Mucosa of rectum (tissue), 2 donors: ENCODE data around the gene ARHGEF7.

Experiments
- H3K27ac ChIP-seq, 2 donors: one replicate each; pipeline ENCODE4 v1.7.0; 2013; ENCODE audit warnings: inconsistent platforms in 2 of 2, low read depth in 2 of 2, low read length in 2 of 2
- H3K27me3 ChIP-seq, 2 donors: one replicate each; pipeline ENCODE4 v1.7.0; 2013; ENCODE audit warnings: low read length in 2 of 2; ENCODE audit not compliant: control insufficient read depth in 2 of 2, insufficient read depth in 2 of 2
- H3K36me3 ChIP-seq, 2 donors: one replicate each; pipeline ENCODE4 v1.7.0; 2013; ENCODE audit warnings: low read length in 2 of 2; ENCODE audit not compliant: control insufficient read depth in 2 of 2, insufficient read depth in 2 of 2
- H3K4me1 ChIP-seq, 2 donors: one replicate each; pipeline ENCODE4 v1.7.0; 2013; ENCODE audit warnings: low read length in 2 of 2, mild to moderate bottlenecking in 1 of 2; ENCODE audit not compliant: control insufficient read depth in 2 of 2, insufficient read depth in 2 of 2
- H3K4me3 ChIP-seq, 2 donors: one replicate each; pipeline ENCODE4 v1.7.0; 2013; ENCODE audit warnings: low read length in 2 of 2
- H3K9ac ChIP-seq, 2 donors: one replicate each; pipeline ENCODE4 v1.7.0; 2013; ENCODE audit warnings: low read length in 2 of 2, low read depth in 1 of 2, mild to moderate bottlenecking in 1 of 2
- H3K9me3 ChIP-seq, 2 donors: one replicate each; pipeline ENCODE4 v1.7.0; 2013; ENCODE audit warnings: low read length in 2 of 2; ENCODE audit not compliant: control insufficient read depth in 2 of 2
- donor health status: healthy.
- donor health status: Normal muscosa, but diverticular disease.

Gene ARHGEF7

DNA sequence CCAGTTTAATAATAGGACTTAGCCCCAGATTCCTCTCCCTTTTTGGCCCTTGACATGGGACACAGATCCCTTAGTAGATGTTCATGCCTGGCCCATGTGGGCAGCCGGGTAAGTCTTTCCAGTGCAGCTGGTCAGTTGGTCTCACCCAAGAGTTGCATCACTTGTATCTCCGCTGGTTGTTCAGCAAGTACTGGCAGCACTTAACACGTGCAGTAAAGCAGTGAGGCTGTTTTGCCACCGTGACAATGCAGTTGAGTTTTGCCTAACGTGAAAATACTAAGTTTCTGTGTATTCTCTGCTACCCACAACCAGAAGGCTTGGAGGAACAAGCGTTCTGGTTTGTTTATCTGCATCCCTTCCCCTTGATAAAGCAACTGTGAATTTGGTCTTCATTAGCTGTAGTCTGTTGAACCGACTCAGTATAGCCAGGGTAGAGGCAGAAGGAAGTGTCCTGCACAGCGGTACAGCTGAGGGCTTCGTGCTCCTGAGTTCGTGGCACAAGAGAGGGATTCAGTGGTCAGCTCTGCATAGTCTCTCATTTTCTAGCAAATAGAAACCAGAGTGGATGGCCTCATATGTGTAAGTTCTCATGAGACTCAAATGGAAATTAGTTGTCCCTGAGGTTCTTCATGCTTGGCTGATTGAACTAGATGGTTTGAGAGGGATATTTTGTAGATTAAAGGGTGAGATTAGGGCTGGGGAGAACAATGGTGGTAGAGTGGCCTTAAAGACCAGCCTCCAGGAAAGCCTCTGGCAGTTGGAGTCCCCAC, 50.3 kb downstream of the ARHGEF7 start:
- Histone ChIP-seq H3K4me1 (peaks cover 19 to 20% of the 10 kb centered on the region in 2 donors), H3K9me3 (no peaks in the 10 kb centered on the region), H3K36me3 (peaks cover 3 to 8% of the 10 kb centered on the region in 2 donors), H3K27me3 (no peaks in the 10 kb centered on the region), H3K27ac (no peak overlapping the region), H3K9ac (no peak overlapping the region), H3K4me3 (no peak overlapping the region)

- Histone ChIP-seq H3K9ac (no peak overlapping the region), H3K27ac (peak overlapping the region; percentile 22 to 34), H3K36me3 (peaks cover 3 to 8% of the 10 kb centered on the region in 2 donors), H3K27me3 (no peaks in the 10 kb centered on the region), H3K4me3 (no peak overlapping the region), H3K9me3 (no peaks in the 10 kb centered on the region), H3K4me1 (peaks cover 19 to 20% of the 10 kb centered on the region in 2 donors)
Measured at GRCh38 chr13:111166882-111167675, 52.0 kb downstream of the ARHGEF7 start.

DNA sequence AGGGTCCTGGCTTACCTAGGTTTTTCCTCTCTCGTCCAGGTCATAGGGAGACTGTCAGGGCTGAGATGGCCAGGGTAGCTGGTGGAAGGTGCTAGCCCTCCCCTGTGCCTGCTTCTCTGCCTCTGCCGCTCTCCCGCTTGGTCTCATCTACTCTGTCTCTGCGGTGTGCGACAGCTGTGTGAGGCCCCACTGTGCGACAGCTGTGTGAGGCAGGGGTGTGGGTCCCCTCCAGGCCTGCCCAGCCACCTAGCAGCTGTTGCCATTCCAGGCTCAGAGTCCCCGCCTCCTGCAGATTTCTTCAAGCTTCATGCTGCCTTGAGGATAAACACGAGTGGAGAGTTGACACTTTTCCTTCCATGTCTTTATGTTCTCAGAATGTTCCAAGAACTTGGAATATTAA, 53.0 kb downstream of the ARHGEF7 start:
- Histone ChIP-seq H3K27ac (no peak overlapping the region), H3K9ac (no peak overlapping the region), H3K4me3 (no peak overlapping the region), H3K27me3 (no peaks in the 10 kb centered on the region), H3K36me3 (peaks cover 4 to 9% of the 10 kb centered on the region in 2 donors), H3K9me3 (no peaks in the 10 kb centered on the region), H3K4me1 (peaks cover 19 to 20% of the 10 kb centered on the region in 2 donors)

DNA sequence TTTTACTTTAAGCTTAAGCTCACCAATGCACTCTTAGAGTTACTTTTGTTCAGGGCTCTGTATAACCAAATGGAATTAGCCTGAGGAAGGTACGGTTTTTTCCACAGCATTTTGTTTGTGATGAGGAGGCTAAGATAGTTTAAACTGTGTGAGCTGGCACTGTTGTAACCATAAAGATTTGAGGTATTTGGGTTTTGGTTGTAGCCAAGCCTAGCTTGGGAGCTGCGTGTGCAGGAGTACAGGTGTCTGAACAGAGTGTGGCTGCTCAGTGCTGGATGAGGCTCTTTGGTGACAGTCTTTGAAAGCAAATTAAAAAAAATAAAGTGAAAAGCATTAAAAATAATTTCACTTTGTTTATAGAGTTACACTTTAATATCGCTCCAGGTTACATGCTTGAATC, 56.0 kb downstream of the ARHGEF7 start:
- Histone ChIP-seq H3K4me1 (peaks cover 20 to 24% of the 10 kb centered on the region in 2 donors), H3K4me3 (no peak overlapping the region), H3K9ac (no peak overlapping the region), H3K27me3 (no peaks in the 10 kb centered on the region), H3K36me3 (peaks cover 7 to 8% of the 10 kb centered on the region in 2 donors), H3K27ac (no peak overlapping the region), H3K9me3 (no peaks in the 10 kb centered on the region)

DNA sequence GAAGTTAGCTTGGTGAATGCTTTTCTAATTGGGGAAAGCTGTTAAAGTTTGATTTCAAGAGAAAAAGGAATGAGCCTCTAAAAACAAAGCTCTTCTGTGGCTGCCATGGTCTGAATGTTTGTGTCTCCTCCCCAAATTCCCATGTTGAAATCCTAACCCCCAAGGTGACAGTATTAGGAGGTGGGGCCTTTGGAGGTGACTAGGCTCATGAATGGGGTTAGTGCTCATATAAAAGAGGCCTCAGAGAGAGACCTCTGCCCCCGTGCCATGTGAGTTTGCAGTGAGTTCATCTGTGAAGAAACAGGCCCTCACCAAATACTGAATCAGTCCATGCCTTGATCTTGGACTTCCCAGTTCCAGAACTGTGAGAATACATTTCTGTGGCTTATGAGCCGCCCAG, 56.5 kb downstream of the ARHGEF7 start:
- Histone ChIP-seq H3K4me1 (peaks cover 15 to 22% of the 10 kb centered on the region in 2 donors), H3K36me3 (peaks cover 7 to 8% of the 10 kb centered on the region in 2 donors), H3K27ac (no peak overlapping the region), H3K4me3 (no peak overlapping the region), H3K9ac (no peak overlapping the region), H3K9me3 (no peaks in the 10 kb centered on the region), H3K27me3 (no peaks in the 10 kb centered on the region)

GRCh38 chr13:111174377-111175114, 59.4 kb downstream of the ARHGEF7 start:
- peaks cover 12 to 13% of the 10 kb centered on the region in 2 donors for H3K4me1 ChIP-seq
- H3K36me3 ChIP-seq, result peaks cover 5 to 7% of the 10 kb centered on the region in 2 donors
- H3K9ac ChIP-seq, result no peak overlapping the region
- no peak overlapping the region for H3K27ac ChIP-seq
- H3K4me3 ChIP-seq, result no peak overlapping the region
- no peaks in the 10 kb centered on the region for H3K27me3 ChIP-seq
- H3K9me3 ChIP-seq, result no peaks in the 10 kb centered on the region

DNA sequence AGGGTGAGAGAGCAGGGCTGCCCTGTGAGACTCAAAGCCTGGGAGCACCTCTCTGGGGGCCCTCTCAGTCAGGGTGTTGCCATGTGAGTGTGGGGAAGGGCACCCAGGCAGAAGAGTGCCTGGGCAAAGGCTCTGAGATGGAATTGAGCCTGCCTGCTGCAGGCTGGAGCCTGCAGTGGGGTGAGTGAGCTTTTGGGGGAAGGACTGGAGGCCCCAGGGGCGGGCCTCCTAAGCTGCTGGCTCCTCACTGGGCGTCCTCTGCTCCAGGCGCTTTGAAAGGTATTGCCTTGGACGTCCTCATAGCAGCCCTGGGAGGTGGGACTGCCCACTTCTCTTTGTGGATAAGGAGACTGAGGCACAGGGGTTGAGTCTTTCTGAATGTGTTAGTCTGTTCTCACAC, 60.3 kb downstream of the ARHGEF7 start:
- Histone ChIP-seq H3K27ac (no peak overlapping the region), H3K4me1 (peaks cover 12 to 16% of the 10 kb centered on the region in 2 donors)

DNA sequence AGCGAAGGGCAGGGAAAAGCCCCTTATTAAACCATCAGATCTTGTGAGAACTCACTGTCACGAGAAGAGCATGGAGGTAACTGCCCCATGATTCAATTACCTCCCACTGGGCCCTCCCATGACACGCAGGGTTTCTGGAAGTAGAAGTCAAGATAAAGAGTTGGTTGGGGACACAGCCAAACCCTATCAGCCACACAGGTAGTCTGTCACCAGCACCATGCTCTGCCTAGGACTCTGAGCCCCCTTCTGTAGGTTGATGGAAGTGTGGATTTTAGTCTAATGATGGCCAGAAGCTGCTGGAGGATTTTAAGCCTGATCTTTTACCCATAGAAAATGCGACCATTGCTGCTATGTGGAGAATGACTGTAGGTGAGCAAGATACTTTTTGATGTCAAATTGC, 60.8 kb downstream of the ARHGEF7 start:
- peaks cover 5 to 7% of the 10 kb centered on the region in 2 donors for H3K36me3 ChIP-seq
- H3K4me3 ChIP-seq, result no peak overlapping the region
- no peaks in the 10 kb centered on the region for H3K9me3 ChIP-seq
- H3K27ac ChIP-seq, result no peak overlapping the region
- H3K4me1 ChIP-seq, result peaks cover 12 to 16% of the 10 kb centered on the region in 2 donors
- H3K9ac ChIP-seq, result no peak overlapping the region
- H3K27me3 ChIP-seq, result no peaks in the 10 kb centered on the region

More for the DNA sequence above, 60.3 kb downstream of the ARHGEF7 start:
- Histone ChIP-seq H3K36me3 (peaks cover 5 to 7% of the 10 kb centered on the region in 2 donors), H3K9ac (no peak overlapping the region), H3K27me3 (no peaks in the 10 kb centered on the region), H3K9me3 (no peaks in the 10 kb centered on the region), H3K4me3 (no peak overlapping the region)

GRCh38 chr13:111176421-111176820, 61.3 kb downstream of the ARHGEF7 start:
- peaks cover 12 to 16% of the 10 kb centered on the region in 2 donors for H3K4me1 ChIP-seq
- peaks cover 5 to 7% of the 10 kb centered on the region in 2 donors for H3K36me3 ChIP-seq
- no peaks in the 10 kb centered on the region for H3K27me3 ChIP-seq
- H3K9ac ChIP-seq, result no peak overlapping the region
- no peak overlapping the region for H3K4me3 ChIP-seq
- no peaks in the 10 kb centered on the region for H3K9me3 ChIP-seq
- H3K27ac ChIP-seq, result no peak overlapping the region
